CD4-positive, alpha-beta T cell treated with Interleukin-10 for 1 hour (primary cell): ENCODE data around the gene ZDHHC6.
"Not testable (repeated sequence)": the region's sequence is repeated elsewhere in the genome, so short reads cannot be mapped to it uniquely, and the experiment has no call there.

Source experiments
- DNase-seq: peaks from one replicate; pipeline ENCODE4 v3.0.0-alpha.2; 2020

Gene ZDHHC6

DNA sequence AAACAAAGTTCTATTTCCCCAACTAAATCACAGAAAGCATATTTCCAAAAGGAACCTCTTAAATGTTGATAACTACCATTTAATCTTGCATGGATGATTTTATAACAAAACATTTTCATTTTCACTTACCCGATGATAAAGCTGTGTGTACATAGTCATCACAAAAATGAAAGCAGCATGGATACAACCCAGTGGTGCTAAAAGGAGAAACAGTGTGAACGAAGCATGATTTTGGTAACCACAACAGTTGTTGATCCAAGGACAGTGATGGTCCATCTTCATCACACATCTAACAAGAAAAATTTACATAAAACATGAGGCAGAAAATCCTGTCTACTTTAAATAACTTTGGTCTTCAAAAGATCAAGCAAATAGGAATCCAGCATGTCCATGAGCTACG is 4.7 kb downstream of the ZDHHC6 start:
- no peak for DNase-seq

GRCh38 chr10:112441520-112441919 is 5.2 kb downstream of the ZDHHC6 start:
- DNase-seq = no peak

- DNase-seq = no peak
Observed at GRCh38 chr10:112438356-112438755, 8.4 kb downstream of the ZDHHC6 start.

- peak; percentile 29 for DNase-seq
Observed at GRCh38 chr10:112434988-112435619, 11.6 kb downstream of the ZDHHC6 start.

DNA sequence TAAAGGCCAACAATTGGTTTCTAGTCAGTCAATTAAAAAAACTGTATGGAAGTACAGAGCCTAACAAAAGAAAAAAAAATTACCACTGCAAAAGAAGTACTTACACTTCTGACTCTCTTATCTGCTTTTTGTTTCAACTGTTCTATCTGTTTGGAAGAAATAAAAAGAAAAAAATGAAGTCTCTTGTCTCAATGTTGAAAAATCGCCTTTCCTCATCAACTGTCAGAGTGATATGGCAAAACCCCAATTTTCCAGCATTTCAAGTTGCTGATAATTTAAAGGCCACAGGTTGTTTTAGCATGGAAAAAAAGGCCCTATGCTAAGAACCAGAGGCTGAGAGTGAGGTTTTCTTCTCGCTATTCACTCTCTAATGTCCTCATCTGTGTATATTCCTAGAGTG is 13.6 kb downstream of the ZDHHC6 start:
- DNase-seq = no peak

- no peak for DNase-seq
Observed at GRCh38 chr10:112429654-112430230, 17.0 kb downstream of the ZDHHC6 start.

GRCh38 chr10:112429147-112429546 is 17.6 kb downstream of the ZDHHC6 start:
- DNase-seq = no peak

DNA sequence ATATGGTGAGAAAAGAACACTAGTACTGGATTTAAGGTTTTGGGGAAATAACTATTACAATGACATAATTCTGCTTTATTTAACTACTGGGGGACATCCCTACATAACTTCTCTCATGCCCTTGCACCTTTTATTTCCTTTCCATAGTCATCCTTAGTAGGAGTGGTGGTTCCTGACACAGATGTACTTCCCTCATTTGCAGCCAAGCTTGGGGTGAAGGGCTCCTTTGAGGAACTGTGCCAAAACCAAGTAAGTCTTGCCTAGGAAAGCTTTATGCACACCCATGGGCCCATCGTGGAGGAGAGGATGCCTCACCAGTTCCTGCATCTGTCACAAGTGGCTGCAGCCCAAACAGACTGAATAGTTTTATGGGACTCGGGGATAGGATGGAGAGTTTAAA is 20.6 kb downstream of the ZDHHC6 start:
- DNase-seq = no peak

DNA sequence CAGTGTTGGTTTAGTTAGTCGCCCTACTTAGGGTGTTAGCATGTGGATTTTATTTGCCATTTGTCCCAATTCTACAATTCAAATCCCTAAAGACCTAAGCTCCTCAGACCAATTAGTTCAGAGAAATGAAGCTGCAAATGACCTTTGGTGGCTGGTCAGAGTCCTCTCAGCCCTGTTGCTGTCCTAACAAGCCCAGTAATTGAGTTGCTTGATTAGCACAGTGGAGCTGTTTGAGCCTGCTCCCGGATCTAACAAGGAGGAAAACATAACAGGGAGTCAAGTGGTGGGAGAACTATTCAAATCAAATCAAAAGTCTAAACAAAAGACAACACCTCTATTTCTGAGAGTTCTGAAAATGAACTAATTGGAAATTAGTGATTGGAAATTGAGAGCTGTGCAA is 22.1 kb downstream of the ZDHHC6 start:
- DNase-seq = no peak

DNA sequence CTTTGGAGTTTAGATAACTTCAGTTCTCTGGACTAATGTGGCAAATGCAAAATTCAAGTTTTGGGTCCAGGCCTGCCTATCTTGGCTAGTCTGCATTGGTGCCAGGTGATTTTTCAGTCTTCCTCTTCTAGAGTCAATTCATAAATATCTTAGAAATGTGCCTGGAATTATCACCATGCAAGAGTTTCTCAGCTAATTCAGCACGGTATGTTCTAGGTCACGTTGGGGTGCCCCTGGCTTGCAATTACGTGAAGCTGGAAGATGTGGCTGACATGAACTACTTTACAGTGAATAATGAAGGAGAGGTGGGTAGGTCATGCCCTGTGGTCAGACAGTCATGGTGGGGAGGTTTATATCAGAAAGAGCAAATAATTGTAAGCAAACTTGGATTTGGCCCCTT is 25.0 kb downstream of the ZDHHC6 start:
- DNase-seq = no peak

DNA sequence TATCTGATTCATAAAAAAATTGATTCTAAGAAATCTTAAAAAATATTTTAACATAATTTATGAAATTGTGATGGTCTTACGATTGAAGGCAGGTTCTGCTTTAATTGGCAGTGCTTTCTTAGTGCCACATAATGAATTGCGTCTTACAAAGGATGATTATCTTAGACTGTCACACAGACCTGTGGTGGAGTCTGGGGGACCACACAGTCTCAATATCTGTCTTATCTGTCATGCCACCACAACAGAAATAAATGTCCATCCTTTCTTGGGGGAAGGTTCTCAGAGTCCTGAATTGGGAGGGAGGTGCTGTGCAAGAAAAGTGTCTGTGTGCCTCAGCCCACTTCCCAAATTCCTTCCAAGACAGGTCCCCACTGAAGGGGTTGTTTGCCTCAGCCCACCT is 34.0 kb downstream of the ZDHHC6 start:
- DNase-seq = no peak

GRCh38 chr10:112409755-112410154 is 37.0 kb downstream of the ZDHHC6 start:
- DNase-seq = no peak

- DNase-seq = no peak
Observed at GRCh38 chr10:112409299-112409698, 37.4 kb downstream of the ZDHHC6 start.

GRCh38 chr10:112407696-112408095 is 39.0 kb downstream of the ZDHHC6 start:
- DNase-seq = no peak

GRCh38 chr10:112406806-112407205 is 39.9 kb downstream of the ZDHHC6 start:
- DNase-seq = not testable (repeated sequence)

DNA sequence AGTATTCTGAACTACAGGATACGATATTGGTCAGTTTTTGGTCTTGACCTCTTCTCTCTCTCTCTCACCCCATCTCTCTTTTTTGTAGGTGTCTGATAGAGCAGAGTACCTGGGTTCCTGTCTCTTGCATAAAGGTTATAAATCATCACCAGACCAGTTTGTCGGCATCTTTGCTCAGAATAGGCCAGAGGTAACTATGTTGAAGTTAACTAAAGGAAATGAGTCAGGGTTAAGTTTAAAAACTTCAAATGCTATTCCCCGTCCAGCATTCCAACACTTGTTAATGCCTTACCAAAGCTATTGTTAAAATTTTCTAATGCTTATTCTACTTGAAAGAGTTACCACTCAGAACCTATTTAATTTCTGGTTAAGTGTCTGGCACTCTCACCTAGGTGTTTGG is 42.1 kb downstream of the ZDHHC6 start:
- no peak for DNase-seq

- no peak for DNase-seq
Observed at GRCh38 chr10:112402917-112403316, 43.8 kb downstream of the ZDHHC6 start.

GRCh38 chr10:112397592-112397991 is 49.1 kb downstream of the ZDHHC6 start:
- DNase-seq = no peak

DNA sequence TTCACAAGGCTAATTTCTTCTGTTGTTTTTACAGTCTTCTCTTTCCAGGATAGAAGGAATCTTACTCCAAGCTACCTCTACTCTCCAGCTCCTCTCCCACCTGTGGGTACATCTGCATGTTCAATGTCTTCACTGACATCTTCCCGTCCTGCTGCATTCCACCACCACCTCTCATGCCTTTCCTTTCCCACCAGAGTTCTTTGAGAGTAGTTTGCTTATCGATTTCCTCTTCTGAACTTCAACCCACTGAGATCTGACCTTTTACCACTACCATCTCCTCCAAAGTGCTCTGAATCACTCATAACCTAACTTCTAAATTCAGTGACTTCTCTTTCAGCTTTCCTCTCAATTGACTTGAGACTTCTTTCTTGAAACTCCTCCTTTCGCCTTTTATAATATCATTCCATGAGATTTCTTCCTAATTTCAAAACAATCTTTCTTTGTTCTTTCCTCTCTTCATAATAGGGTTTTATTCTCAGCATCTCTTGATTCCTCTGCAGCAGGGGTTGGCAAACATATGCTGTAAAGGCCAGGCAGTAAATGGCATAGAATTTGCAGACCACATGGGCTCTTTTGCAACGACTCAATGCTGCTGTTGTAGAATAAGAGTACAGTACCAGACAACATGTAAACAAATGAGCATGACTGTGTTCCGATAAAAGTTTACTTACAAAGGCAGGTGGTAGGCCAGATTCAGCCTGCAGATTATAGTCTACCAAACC is 50.7 kb downstream of the ZDHHC6 start:
- DNase-seq = no peak

DNA sequence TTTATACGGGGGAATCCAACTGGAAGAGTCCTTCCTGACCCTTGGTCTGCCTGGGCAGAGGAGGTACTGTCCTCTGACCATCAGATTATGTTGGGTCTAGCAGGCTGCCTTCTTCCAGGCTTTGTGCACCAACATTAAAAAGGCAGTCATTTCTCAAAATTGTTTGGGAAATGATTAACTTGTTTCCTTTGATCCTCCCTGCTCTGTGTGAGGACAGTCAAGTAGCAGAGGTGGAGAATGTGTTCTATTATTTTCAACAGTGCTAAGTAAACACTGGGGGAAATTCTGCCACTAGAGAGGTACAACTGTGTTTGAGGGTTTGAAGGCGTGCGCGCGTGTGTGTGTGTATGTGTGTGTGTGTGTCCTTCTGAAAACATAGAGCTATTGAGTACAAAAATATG is 52.2 kb downstream of the ZDHHC6 start:
- DNase-seq = no peak

- no peak for DNase-seq
Observed at GRCh38 chr10:112393827-112394226, 52.9 kb downstream of the ZDHHC6 start.

DNA sequence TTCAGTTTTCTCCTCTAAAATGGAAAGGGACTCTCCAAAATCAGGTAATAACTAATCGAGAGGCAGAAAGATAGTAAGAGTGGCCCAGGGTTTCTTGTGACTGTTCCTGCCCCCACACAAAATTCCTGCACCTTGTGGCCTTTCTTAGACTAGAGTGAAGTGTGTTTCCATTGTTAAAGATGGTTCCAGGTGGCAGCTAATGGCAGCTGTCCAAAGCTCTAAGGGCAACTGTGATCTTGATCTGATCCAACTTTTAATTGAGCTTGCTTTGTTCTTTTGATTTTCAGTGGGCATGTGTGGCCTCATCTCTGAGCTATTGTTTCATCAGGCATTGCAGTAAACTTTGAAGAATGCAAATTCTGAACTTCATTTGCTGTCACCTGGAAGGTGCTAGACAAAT is 53.4 kb downstream of the ZDHHC6 start:
- DNase-seq = no peak

DNA sequence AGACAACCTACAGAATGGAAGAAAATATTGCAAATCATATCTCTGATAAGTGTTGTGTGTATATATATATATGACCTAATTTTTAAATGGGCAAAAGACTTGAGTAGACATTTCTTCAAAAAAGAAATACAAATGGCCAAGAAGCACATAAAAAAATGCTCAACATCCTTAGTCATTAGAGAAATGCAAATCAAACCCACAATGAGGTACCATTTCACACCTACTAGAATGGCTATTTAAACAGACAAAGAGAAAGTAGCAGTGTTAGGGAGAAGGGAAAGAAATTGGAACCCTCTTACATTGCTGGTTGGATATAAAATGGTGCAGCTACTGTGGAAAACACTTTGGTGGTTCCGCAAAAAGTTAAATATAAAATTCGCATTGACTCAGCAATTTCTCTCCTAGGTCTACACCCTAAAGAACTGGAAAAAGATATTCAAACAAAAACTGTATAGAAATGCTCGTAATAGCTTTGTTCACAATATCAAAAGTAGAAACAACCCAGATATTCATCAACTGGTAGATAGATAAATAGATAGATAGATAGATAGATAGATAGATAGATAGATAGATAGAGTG is 56.5 kb downstream of the ZDHHC6 start:
- no peak for DNase-seq

DNA sequence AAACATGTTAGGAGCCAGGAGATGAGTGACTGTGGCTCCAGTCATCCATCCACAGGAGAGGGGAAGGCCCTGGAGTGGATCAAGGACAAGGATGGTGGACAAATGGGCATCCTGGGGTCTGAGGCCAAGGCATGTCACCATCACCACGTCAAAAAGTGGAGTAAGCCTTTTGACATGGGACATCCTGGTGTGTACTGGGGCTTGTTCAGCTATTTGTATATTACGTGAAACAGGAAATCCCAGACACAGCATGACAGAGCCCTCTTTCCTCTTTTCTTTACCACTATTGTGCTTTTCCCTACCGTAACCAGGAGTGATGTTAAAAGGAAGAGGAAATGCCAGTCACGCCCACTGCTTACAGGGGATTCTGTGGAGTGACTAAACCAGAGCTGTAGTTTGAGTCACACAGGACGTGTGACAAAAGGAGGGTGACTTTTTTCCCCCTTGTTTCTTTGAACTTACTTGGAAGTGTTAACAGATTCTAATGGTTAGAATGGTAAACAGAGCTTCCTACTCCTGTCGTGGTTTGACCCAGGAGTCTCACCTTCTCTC is 57.4 kb downstream of the ZDHHC6 start:
- DNase-seq = peak; percentile 53
